ENCODE measurements around the gene PDE5A. TPM values are rescaled to one million over a fixed set of nuclear protein-coding genes. Genes with fewer than 3 reads are reported as not detected.
"Not testable (repeated sequence)": the region's sequence is repeated elsewhere in the genome, so short reads cannot be mapped to it uniquely, and the experiment has no call there.

The PDE5A gene
- 10 to 100 TPM in 1 of 2 donors, 1 to 10 TPM in 1; 6.7 to 43.2 TPM for total RNA-seq
- total RNA-seq = 2.7 to 20.5 reads per million in 2 donors

DNA sequence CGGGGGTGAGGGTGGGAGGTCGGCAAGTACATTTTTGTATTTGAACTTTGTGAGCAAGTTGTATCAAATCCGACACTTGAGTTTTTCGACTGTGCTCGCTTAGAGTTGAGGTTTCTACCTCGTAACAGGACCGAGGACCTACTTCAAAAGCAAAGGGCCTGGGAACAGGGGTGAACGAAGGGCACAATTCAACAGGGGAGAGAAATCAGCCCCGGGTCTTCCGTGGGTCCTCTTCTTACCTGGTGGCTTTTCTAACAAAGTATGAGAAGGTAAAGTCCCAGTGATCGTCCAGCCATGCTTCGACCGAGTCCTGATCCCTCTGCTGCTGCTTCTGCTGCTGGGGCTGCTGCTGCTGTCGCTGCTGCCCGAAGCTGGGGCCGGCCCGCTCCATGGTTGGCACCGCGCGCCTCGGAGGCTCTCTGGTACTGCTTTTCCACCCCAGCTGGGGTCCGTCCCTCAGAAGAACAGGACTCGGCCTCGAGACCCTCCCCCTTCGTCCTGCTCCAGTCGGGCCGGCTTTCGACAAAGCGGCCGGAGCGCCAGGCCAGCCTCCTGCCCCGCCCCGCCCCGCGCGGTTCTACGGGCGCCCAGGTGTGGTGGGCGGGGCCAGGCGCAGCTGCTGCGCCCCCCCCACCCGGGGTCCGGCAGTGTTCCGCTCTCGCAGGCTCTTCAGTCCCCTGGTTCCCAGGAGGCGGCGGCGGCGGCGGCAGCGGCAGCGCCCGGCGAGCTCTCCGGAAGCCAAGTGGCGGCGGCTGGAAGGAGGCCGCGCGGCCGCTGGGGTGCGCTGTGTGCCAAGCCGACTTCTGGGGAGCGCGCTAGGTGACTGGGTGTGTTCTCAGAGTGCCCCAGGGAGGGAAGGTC is at the start of gene PDE5A:
PDE5A (minus strand) TSS at position 524 of the 861 bp plus-strand sequence; CDS start at position 391, 133 bp downstream.
- peaks cover 13% of the 10 kb centered on the region for H3K27me3 Mint-ChIP-seq

DNA sequence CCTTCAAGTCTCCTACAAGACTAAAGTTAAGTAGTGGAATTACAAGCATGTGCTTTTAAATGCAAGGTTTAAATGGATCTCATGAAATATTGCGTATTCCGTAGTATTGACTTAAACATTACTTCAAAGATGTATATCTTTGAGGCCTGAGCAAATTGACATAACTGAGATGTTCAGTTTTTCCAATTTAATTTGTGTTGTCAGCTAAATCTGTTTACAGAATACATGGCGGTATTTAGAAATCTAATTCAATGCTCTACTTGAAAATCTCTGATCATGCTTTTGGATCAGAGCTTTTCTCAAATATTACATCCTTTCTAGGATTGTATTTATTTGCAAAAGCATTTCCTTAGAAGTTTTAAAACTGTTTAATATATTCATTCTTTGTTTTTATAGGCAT is 47.5 kb upstream of the PDE5A start:
- H3K4me1 Mint-ChIP-seq = no peaks in the 10 kb centered on the region
- no peaks in the 10 kb centered on the region for H3K9me3 ChIP-seq (ENCODE audit: control insufficient read depth, low read length, poor library complexity, severe bottlenecking)
- ATAC-seq (no peak), DNase-seq (no peak)
- H3K4me3 Mint-ChIP-seq = no peak overlapping the region
- no peaks in the 10 kb centered on the region for H3K36me3 Mint-ChIP-seq (ENCODE audit: low read depth)
- peaks cover 20% of the 10 kb centered on the region for H3K27me3 Mint-ChIP-seq
- no peak overlapping the region for H3K27ac Mint-ChIP-seq

More for the DNA sequence above, at the start of gene PDE5A:
- no peaks in the 10 kb centered on the region for H3K36me3 Mint-ChIP-seq (ENCODE audit: low read depth)
- H3K4me1 Mint-ChIP-seq = peaks cover 21% of the 10 kb centered on the region
- DNase-seq (peak; percentile 60 to 76 (median 65)), ATAC-seq (peak; percentile 86)
- no peaks in the 10 kb centered on the region for H3K9me3 ChIP-seq (ENCODE audit: control insufficient read depth, low read length, poor library complexity, severe bottlenecking)
- peak within 1 kb of the TSS; percentile 29 for H3K27ac Mint-ChIP-seq
- H3K4me3 Mint-ChIP-seq = peak within 1 kb of the TSS; percentile 92

DNA sequence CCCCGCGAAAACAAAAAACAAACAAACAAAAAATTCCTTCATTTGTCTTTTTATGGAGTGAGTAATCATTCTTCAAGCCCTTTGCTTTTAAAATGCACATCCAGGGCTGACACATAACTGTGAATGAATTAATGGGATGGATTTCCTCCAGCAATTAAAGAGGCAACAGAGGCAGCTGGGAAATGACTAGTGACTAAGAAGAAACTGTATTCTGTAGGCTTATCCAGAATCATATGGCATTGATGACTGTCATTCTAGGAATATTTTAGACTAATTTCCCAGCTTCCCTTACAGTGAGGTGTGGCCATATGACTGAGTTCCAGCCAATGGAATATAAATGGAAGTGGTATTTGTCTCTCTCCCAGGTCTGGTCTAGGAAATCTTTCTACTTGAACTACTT is 46.8 kb upstream of the PDE5A start:
- Mint-ChIP-seq H3K4me3 (no peak overlapping the region), H3K4me1 (no peaks in the 10 kb centered on the region), H3K36me3 (ENCODE audit: low read depth) (no peaks in the 10 kb centered on the region), H3K27me3 (peaks cover 17% of the 10 kb centered on the region), H3K27ac (no peak overlapping the region)
- ATAC-seq = no peak
- H3K9me3 ChIP-seq (ENCODE audit: control insufficient read depth, low read length, poor library complexity, severe bottlenecking) = no peaks in the 10 kb centered on the region
- no peak for DNase-seq

DNA sequence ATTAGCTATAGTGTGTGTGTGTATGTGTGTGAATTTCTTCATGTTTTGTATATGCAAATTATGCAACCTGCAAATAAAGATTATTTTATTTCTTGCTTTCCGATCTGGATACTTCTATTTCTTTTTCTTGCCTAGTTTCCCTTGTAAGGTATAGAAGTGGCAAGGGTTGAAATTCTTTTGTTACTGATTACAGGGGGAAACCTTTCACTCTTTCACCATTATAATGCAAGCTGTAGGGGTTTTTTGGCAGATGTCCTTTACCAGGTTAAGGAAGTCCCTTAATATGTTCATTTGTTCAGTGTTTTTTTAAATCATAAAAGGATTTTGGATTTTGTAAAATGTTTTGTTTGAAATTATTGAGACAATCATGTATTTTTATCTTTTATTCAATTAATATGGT is 44.3 kb upstream of the PDE5A start:
- no peaks in the 10 kb centered on the region for H3K9me3 ChIP-seq (ENCODE audit: control insufficient read depth, low read length, poor library complexity, severe bottlenecking)
- ATAC-seq (no peak), DNase-seq (no peak)
- Mint-ChIP-seq H3K27me3 (peaks cover 18% of the 10 kb centered on the region), H3K27ac (no peak overlapping the region), H3K4me1 (no peaks in the 10 kb centered on the region), H3K4me3 (no peak overlapping the region), H3K36me3 (ENCODE audit: low read depth) (no peaks in the 10 kb centered on the region)

DNA sequence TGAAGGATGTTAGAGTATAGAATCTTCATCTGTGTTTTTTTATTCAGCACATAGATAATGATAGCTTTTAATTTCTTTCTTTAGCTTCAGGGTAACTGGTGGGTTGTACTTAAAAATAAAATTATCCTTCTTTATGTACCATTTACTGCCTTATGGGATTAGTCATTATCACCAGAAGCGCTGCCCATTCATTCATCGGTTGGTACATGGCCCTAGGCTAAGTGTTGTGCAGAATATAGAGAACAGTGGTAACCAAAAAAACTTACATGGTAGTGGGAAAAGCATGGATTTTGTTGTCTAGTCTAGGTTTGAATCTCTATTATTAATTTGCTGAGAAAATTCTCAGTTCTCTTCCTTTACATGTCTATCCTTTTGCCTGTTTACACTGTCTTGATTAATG is 43.5 kb upstream of the PDE5A start:
- no peaks in the 10 kb centered on the region for H3K9me3 ChIP-seq (ENCODE audit: control insufficient read depth, low read length, poor library complexity, severe bottlenecking)
- Mint-ChIP-seq H3K4me3 (no peak overlapping the region), H3K27ac (no peak overlapping the region), H3K27me3 (peaks cover 18% of the 10 kb centered on the region), H3K4me1 (no peaks in the 10 kb centered on the region), H3K36me3 (ENCODE audit: low read depth) (no peaks in the 10 kb centered on the region)
- ATAC-seq (no peak), DNase-seq (no peak)

DNA sequence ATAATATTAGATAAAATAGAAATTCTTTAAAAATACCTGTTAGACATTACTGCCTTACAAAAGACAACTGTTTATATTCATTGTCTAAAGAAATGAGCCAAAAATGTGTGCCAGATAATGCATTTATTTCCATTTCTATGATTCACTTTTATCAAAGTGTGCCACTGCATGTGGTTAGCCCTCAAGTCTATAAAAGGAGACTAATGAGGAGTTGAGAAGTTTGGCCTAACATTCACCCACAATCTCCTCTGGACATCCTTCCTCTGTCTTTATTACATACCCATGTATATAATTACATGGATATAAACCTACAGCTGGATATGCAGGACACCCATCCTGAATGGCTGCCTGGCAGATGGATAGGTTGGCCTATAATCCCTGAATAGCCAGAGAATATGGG is 42.6 kb upstream of the PDE5A start:
- H3K27me3 Mint-ChIP-seq = peaks cover 23% of the 10 kb centered on the region
- DNase-seq = no peak
- no peak overlapping the region for H3K4me3 Mint-ChIP-seq
- ATAC-seq = no peak
- no peaks in the 10 kb centered on the region for H3K36me3 Mint-ChIP-seq (ENCODE audit: low read depth)
- H3K4me1 Mint-ChIP-seq = no peaks in the 10 kb centered on the region
- no peak overlapping the region for H3K27ac Mint-ChIP-seq
- H3K9me3 ChIP-seq (ENCODE audit: control insufficient read depth, low read length, poor library complexity, severe bottlenecking) = no peaks in the 10 kb centered on the region

DNA sequence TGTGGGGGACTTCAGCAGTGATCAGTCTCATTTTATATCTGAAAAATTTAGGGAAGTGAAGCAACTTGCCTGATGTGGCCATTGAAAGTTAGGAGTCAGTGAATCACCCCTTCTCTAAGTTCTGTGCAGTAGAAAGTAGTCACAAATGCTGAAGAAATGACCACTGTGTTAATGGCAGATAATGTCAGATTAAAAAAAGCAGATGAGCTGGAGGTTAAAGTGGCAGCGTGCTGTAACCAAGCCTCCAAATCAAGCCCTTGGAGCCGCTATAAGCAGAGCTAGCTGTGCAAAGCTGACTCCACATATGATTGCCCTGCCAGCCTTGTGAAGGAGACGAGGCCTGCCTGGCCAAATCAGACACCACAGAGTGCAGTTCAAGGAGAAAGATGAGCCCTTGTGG is 39.2 kb upstream of the PDE5A start:
- Mint-ChIP-seq H3K4me3 (no peak overlapping the region), H3K27me3 (peaks cover 29% of the 10 kb centered on the region), H3K36me3 (ENCODE audit: low read depth) (no peaks in the 10 kb centered on the region), H3K27ac (no peak overlapping the region), H3K4me1 (no peaks in the 10 kb centered on the region)
- ATAC-seq (no peak), DNase-seq (no peak)
- no peaks in the 10 kb centered on the region for H3K9me3 ChIP-seq (ENCODE audit: control insufficient read depth, low read length, poor library complexity, severe bottlenecking)

DNA sequence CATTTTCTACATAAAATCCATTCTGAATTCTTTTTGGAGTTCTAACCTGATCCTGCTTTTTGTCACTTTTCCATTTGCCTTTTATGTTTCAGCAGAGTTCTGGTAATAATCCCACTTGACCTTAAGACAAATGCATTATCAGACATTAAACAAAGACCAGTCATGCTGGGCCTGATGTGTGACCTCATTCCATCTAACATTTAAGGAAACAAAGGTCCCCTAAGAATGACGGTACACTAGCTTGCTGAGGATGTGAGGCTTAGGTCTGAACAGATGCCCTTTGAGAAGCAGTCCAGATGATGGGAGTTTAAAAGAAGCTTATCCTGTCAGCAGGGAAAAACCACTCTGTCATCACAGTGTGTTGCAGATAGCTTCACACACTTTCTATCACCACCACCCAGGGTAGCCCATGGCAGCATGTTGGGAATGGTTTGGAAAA is 38.1 kb upstream of the PDE5A start:
- Mint-ChIP-seq H3K4me3 (no peak overlapping the region), H3K4me1 (no peaks in the 10 kb centered on the region), H3K27me3 (peaks cover 29% of the 10 kb centered on the region), H3K36me3 (ENCODE audit: low read depth) (no peaks in the 10 kb centered on the region), H3K27ac (no peak overlapping the region)
- H3K9me3 ChIP-seq (ENCODE audit: control insufficient read depth, low read length, poor library complexity, severe bottlenecking) = no peaks in the 10 kb centered on the region
- DNase-seq (no peak), ATAC-seq (no peak)

DNA sequence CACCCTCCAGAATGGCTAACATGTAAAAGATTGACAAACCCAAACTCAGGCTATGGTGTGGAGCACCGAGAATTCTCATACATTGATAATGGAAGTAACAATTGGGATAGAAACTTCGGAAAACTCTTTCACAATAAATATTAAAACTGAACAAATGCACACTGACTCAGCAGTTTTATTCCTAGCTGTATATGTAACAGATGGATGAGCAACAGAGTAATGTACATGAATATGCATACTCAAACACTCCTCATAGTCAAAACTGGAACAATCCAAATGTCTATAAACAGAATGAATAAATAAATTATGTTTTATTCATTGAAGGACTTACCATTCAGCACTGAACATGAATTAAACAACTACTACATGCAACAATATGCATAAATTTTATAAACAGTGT is 37.1 kb upstream of the PDE5A start:
- no peak overlapping the region for H3K27ac Mint-ChIP-seq
- H3K4me1 Mint-ChIP-seq = no peaks in the 10 kb centered on the region
- H3K27me3 Mint-ChIP-seq = peaks cover 29% of the 10 kb centered on the region
- ATAC-seq = no peak
- H3K4me3 Mint-ChIP-seq = no peak overlapping the region
- DNase-seq = no peak
- no peaks in the 10 kb centered on the region for H3K36me3 Mint-ChIP-seq (ENCODE audit: low read depth)
- no peaks in the 10 kb centered on the region for H3K9me3 ChIP-seq (ENCODE audit: control insufficient read depth, low read length, poor library complexity, severe bottlenecking)

DNA sequence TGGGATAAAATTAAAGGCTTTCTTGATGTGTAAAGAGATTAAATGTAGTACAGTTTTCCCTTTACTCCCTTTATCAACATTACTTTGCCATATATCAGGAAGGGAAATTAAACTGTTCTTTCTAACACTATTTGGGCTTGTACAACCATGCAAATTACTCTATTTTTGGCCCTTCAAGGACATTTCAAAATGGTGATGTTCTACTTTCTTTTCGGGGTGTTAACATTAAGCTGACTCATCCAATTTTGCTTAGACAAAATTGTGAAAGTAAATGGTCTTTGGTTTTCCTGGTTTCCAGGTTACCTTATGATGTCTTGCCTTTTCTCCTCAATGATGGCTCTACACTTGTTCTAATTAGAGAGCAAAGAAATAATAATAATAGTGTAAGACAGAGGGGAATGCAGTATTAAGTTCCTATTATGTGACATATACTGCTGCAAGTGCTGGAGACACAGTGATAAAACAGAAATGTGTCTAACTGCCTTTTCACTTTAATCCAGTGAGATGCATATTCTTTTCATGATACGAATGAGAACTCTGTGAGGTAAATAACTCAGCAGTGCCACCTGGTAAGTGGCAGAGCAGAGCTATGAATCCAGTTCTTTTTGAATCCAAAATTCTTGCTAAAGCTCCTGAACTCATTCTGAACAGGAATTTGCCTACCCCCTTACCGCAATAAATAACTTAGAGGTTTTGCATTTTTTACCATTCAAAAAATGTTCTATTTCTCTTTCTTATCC is 35.7 kb upstream of the PDE5A start:
- H3K4me1 Mint-ChIP-seq = no peaks in the 10 kb centered on the region

DNA sequence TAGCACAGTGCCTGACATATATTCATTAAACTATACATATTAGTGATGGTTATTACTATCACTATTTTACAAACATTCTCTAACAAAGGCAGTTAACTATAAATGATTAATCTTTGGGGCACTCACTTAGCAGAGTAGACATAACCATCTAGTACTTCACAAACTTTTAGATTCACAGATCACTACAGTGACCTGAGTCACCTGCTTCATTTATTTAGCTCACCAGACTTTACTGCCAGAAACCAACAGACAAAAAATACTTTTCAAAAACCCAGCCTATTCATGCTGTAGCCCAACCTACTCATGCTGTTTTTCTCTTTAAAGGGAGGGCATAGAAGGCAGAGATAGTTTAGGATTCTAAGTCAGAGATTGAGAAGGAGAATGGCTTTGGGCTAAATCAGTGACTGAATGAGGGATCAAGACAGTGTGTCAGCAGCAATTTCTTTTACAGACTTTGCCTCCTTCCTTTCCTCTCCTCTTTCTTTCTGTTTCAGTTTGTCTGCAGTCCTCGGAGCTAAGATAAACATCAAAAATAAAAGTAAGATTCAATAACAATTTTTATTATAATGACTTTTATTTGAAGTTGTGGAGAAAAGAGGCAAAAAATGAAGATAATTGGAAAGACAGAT is 34.7 kb upstream of the PDE5A start:
- H3K27ac Mint-ChIP-seq = no peak overlapping the region
- DNase-seq = no peak
- no peaks in the 10 kb centered on the region for H3K4me1 Mint-ChIP-seq
- H3K9me3 ChIP-seq (ENCODE audit: control insufficient read depth, low read length, poor library complexity, severe bottlenecking) = no peaks in the 10 kb centered on the region
- peaks cover 22% of the 10 kb centered on the region for H3K27me3 Mint-ChIP-seq
- no peak for ATAC-seq
- no peak overlapping the region for H3K4me3 Mint-ChIP-seq
- no peaks in the 10 kb centered on the region for H3K36me3 Mint-ChIP-seq (ENCODE audit: low read depth)

More for the DNA sequence above, 35.7 kb upstream of the PDE5A start:
- Mint-ChIP-seq H3K4me3 (no peak overlapping the region), H3K27ac (no peak overlapping the region), H3K27me3 (peaks cover 25% of the 10 kb centered on the region), H3K36me3 (ENCODE audit: low read depth) (no peaks in the 10 kb centered on the region)
- ATAC-seq = no peak
- no peaks in the 10 kb centered on the region for H3K9me3 ChIP-seq (ENCODE audit: control insufficient read depth, low read length, poor library complexity, severe bottlenecking)
- no peak for DNase-seq

DNA sequence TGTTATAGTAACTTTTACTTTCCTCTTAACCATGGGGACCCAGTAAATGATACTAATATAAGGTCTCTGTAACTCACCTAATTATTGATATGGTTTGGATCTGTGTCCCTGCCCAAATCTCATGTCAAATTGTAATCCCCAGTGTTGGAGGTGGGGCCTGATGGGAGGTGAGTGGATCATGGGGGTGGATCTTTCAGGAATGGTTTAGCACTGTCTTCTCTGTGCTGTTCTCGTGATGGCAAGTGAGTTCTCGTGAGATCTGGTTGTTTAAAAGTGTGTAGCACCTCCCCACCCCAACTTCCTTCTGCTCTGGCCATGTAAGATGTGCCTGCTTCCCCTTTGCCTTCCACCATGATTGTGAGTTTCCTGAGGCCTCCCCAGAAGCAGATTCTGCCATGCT is 34.0 kb upstream of the PDE5A start:
- H3K4me1 Mint-ChIP-seq; H3K9me3 ChIP-seq (ENCODE audit: control insufficient read depth, low read length, poor library complexity, severe bottlenecking); DNase-seq; ATAC-seq; H3K4me3 Mint-ChIP-seq; H3K36me3 Mint-ChIP-seq (ENCODE audit: low read depth); H3K27ac Mint-ChIP-seq: not testable (repeated sequence)
- H3K27me3 Mint-ChIP-seq = peaks cover 20% of the 10 kb centered on the region

DNA sequence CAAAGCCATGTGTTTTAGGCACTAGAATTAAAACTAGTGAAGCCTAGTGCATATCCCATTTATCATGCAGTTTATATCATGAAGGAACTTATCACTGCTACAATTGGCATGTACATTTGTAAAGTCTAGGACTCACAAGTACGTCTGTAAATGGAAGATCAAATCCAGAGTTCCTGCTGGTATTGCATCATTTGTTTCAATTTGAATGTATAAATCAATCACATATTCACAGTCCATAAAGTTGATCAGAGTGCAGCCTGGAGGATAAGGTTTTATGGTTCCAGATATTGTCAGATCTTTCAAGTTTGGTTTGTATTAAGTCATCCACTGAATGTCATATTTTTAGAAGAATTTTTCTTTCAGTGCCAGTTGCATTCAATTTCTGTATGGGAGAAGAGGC is 32.6 kb upstream of the PDE5A start:
- no peaks in the 10 kb centered on the region for H3K4me1 Mint-ChIP-seq
- peaks cover 16% of the 10 kb centered on the region for H3K27me3 Mint-ChIP-seq
- ATAC-seq (no peak), DNase-seq (no peak)
- no peaks in the 10 kb centered on the region for H3K9me3 ChIP-seq (ENCODE audit: control insufficient read depth, low read length, poor library complexity, severe bottlenecking)
- no peak overlapping the region for H3K27ac Mint-ChIP-seq
- no peaks in the 10 kb centered on the region for H3K36me3 Mint-ChIP-seq (ENCODE audit: low read depth)
- H3K4me3 Mint-ChIP-seq = no peak overlapping the region
